Type B pancreatic cell (in vitro differentiated cells): ENCODE results near the gene RAPGEF6. TPM values are rescaled to one million over a fixed set of nuclear protein-coding genes. Genes with fewer than 3 reads are reported as not detected.

Experiments used
- DNase-seq: peaks from one replicate; pipeline ENCODE4 v3.0.0; 2021; ENCODE audit warnings: mixed read lengths; ENCODE audit not compliant: unreplicated experiment; ENCODE audit errors: extremely low spot score
- H3K27ac Mint-ChIP-seq: 2 replicates; pipeline ENCODE4 v1.8.0; 2021; ENCODE audit warnings: mild to moderate bottlenecking, mixed read lengths
- H3K27me3 Mint-ChIP-seq: 2 replicates; pipeline ENCODE4 v1.8.0; 2021; ENCODE audit warnings: mixed read lengths
- H3K36me3 Mint-ChIP-seq: 2 replicates; pipeline ENCODE4 v1.8.0; 2021; ENCODE audit warnings: mixed read lengths
- H3K4me1 Mint-ChIP-seq: one replicate; pipeline ENCODE4 v1.8.0; 2021; ENCODE audit warnings: mixed read lengths; ENCODE audit not compliant: unreplicated experiment
- H3K4me3 Mint-ChIP-seq: 2 replicates; pipeline ENCODE4 v1.8.0; 2021; ENCODE audit warnings: mild to moderate bottlenecking, mixed read lengths
- H3K9me3 Mint-ChIP-seq: 2 replicates; pipeline ENCODE4 v1.8.0; 2021; ENCODE audit warnings: mixed read lengths
- CTCF ChIP-seq: fragments of 200-600 bp; sonication (generic); conservative IDR thresholded peaks from 2 replicates; pipeline ENCODE4 v1.5.0; 2021; ENCODE audit warnings: antibody characterized with exemption, mild to moderate bottlenecking
- total RNA-seq: library from RNA; stranded (reverse); gene quantifications from 2 replicates; pipeline ENCODE4 v1.2.1, GENCODE V29; 2021; ENCODE audit warnings: low replicate concordance

The RAPGEF6 gene
- total RNA-seq, 1 donor from 2014 or later, result 23.4 TPM

GRCh38 chr5:131649161-131649560 is 14.1 kb upstream of the RAPGEF6 start:
- Mint-ChIP-seq H3K27ac (no peak overlapping the region), H3K4me1 (no peaks in the 10 kb centered on the region), H3K9me3 (no peaks in the 10 kb centered on the region), H3K4me3 (no peak overlapping the region), H3K36me3 (peaks cover 34% of the 10 kb centered on the region), H3K27me3 (no peaks in the 10 kb centered on the region)
- no peak for TF ChIP-seq CTCF
- DNase-seq, result no peak

GRCh38 chr5:131647048-131647769 is 12.2 kb upstream of the RAPGEF6 start:
- no peak for DNase-seq
- H3K4me3 Mint-ChIP-seq, result no peak overlapping the region
- peak overlapping the region; percentile 26 for H3K27ac Mint-ChIP-seq
- H3K36me3 Mint-ChIP-seq, result peaks cover 29% of the 10 kb centered on the region
- H3K9me3 Mint-ChIP-seq, result no peaks in the 10 kb centered on the region
- no peaks in the 10 kb centered on the region for H3K4me1 Mint-ChIP-seq
- TF ChIP-seq CTCF, result no peak
- H3K27me3 Mint-ChIP-seq, result no peaks in the 10 kb centered on the region

GRCh38 chr5:131644822-131645221 is 9.8 kb upstream of the RAPGEF6 start:
- no peak for DNase-seq
- Mint-ChIP-seq H3K27ac (no peak overlapping the region), H3K27me3 (no peaks in the 10 kb centered on the region), H3K36me3 (peaks cover 13% of the 10 kb centered on the region), H3K9me3 (no peaks in the 10 kb centered on the region), H3K4me3 (no peak overlapping the region), H3K4me1 (no peaks in the 10 kb centered on the region)
- no peak for TF ChIP-seq CTCF

GRCh38 chr5:131644370-131644769 is 9.3 kb upstream of the RAPGEF6 start:
- H3K4me1 Mint-ChIP-seq, result no peaks in the 10 kb centered on the region
- no peaks in the 10 kb centered on the region for H3K9me3 Mint-ChIP-seq
- H3K36me3 Mint-ChIP-seq, result peaks cover 13% of the 10 kb centered on the region
- H3K27ac Mint-ChIP-seq, result no peak overlapping the region
- TF ChIP-seq CTCF, result no peak
- no peak overlapping the region for H3K4me3 Mint-ChIP-seq
- H3K27me3 Mint-ChIP-seq, result no peaks in the 10 kb centered on the region
- no peak for DNase-seq

GRCh38 chr5:131641494-131641893 is 6.5 kb upstream of the RAPGEF6 start:
- no peaks in the 10 kb centered on the region for H3K27me3 Mint-ChIP-seq
- peaks cover 2% of the 10 kb centered on the region for H3K4me1 Mint-ChIP-seq
- H3K36me3 Mint-ChIP-seq, result peaks cover 4% of the 10 kb centered on the region
- H3K9me3 Mint-ChIP-seq, result no peaks in the 10 kb centered on the region
- TF ChIP-seq CTCF, result no peak
- no peak overlapping the region for H3K27ac Mint-ChIP-seq
- H3K4me3 Mint-ChIP-seq, result no peak overlapping the region
- no peak for DNase-seq
